Colonic mucosa (tissue), 4 donors: ENCODE results near the gene STRBP. TPM values are rescaled to one million over a fixed set of nuclear protein-coding genes. Genes with fewer than 3 reads are reported as not detected.

Experiments used
- DNase-seq: peaks from one replicate; pipeline ENCODE4 v3.0.0-alpha.2; 2020
- H3K27ac ChIP-seq: fragments of 200-600 bp; one replicate; pipeline ENCODE4 v1.8.0; 2021
- H3K27me3 ChIP-seq: fragments of 200-600 bp; one replicate; pipeline ENCODE4 v1.8.0; 2021
- H3K36me3 ChIP-seq: fragments of 200-600 bp; one replicate; pipeline ENCODE4 v1.8.0; 2021
- H3K4me1 ChIP-seq: fragments of 200-600 bp; one replicate; pipeline ENCODE4 v1.8.0; 2021; ENCODE audit warnings: mild to moderate bottlenecking
- H3K4me3 ChIP-seq: fragments of 200-600 bp; one replicate; pipeline ENCODE4 v1.8.0; 2021
- H3K9ac ChIP-seq, 2 donors: one replicate each; pipeline ENCODE4 v1.7.0; 2013; ENCODE audit warnings: control low read depth in 2 of 2, low read depth in 2 of 2, low read length in 2 of 2
- H3K9me3 ChIP-seq: fragments of 200-600 bp; one replicate; pipeline ENCODE4 v1.8.0; 2021
- CTCF ChIP-seq: fragments of 200-600 bp; IDR thresholded peaks from one replicate; pipeline ENCODE4 v1.8.0; 2022; ENCODE audit warnings: antibody characterized with exemption, mild to moderate bottlenecking
- intact Hi-C: fragments of 100-400 bp; cut with DNase I; formaldehyde crosslinking; loops from one replicate; pipeline ENCODE4 v1.14.1; 2022
- total RNA-seq, 2 donors: library from RNA; stranded (reverse); fragmentation: NEBNext Ultra II Directional in 1 of 2; extraction: Animal tissue kit (Norgen Biotek cat#: 25700) in 1 of 2; gene quantifications; one replicate each; pipeline ENCODE4 v1.2.1, GENCODE V29; 2021
- donor health status: healthy.
- donor health status: DM: no; HTN: no; CAD: no.
- donor health status: DM: no; HTN: no; CAD: no.

STRBP gene
- total RNA-seq, 2 donors from 2014 or later, result 37.5 to 53.5 TPM

DNA sequence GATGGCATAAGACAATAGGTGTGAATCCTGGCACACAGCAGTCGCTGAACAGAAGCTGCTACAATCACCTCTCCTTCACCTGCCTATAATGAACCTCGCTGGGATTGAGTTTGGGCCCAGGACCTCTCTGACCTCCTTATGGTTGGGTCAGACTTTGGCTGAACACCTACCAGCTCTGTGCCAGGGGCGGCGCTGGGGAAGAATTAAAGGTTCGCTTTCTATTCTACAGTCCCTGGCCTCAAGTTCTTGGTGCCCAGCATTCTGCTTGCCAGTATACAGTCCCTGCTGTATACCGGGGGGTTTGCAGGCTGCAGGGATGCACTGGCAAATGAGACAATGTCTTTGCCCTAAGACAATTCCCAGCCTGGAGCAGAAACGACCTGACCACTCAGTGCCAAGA is 895 bp upstream of the STRBP start:
- peak overlapping the region; percentile 61 to 71 for H3K9ac ChIP-seq
- no peak for DNase-seq
- no peaks in the 10 kb centered on the region for H3K9me3 ChIP-seq
- H3K4me3 ChIP-seq, result peak overlapping the region; percentile 72
- peak overlapping the region; percentile 66 for H3K27ac ChIP-seq
- H3K27me3 ChIP-seq, result no peaks in the 10 kb centered on the region
- peaks cover 9% of the 10 kb centered on the region for H3K4me1 ChIP-seq
- no peaks in the 10 kb centered on the region for H3K36me3 ChIP-seq
- no peak for TF ChIP-seq CTCF
- intact Hi-C loops, result no loop called here

DNA sequence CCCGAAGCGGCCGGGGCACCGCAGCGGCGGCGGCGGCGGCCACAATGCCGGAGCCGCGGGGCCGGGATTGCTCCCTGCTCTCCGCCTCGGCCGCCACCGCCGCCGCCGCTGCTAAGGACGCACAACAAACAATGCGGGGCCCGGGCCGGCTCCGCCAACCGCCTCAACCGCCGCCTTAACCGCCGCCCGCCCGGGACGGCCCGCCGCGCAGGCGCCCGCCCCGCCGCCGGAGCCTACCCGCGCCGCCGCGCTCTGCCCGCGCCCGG is 254 bp downstream of the STRBP start:
- no peak for DNase-seq
- Histone ChIP-seq H3K9ac (peak overlapping the region; percentile 73 to 88), H3K4me1 (peaks cover 9% of the 10 kb centered on the region), H3K4me3 (peak overlapping the region; percentile 66), H3K9me3 (no peaks in the 10 kb centered on the region), H3K27me3 (no peaks in the 10 kb centered on the region), H3K27ac (no peak overlapping the region), H3K36me3 (no peaks in the 10 kb centered on the region)
- intact Hi-C loops, result no loop called here
- no peak for TF ChIP-seq CTCF

DNA sequence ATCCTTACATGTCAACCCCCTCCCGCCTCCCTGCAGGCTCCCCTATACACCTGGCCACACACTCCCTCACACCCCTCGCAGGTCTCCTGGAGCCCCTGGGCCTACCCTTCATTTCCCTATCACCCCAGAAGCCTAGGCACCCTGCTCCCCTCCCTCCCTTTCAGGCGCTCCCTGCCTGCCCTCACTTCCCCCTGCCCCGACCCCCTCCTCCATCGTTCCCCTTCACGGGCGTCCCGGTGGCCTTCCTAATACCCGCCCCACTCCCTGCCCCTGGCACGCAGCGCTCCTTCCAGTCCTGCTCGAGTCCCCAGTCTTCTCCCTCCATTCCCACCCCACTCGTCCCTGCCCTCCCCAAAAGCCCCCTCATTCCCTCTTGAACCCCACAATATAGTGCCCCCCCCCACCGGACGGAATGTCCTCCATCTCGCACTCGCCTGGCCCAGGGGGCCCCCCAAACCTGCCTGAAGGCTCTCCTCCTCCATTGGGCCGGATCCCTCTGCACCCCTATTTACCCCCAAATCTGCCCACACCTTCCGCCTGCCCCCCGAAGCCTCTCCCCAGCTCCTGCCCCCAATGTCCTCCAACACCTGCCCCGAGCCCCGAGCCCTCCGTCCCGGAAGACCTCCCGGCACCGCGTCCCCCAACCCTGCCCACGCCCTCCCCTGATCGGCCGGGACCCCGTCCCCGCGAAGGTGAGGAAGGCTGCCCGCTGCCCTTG is 746 bp downstream of the STRBP start:
- no peak for TF ChIP-seq CTCF
- peaks cover 9% of the 10 kb centered on the region for H3K4me1 ChIP-seq
- DNase-seq, result peak; percentile 33
- peak overlapping the region; percentile 73 to 88 for H3K9ac ChIP-seq
- H3K9me3 ChIP-seq, result no peaks in the 10 kb centered on the region
- H3K4me3 ChIP-seq, result peak overlapping the region; percentile 66
- no peaks in the 10 kb centered on the region for H3K27me3 ChIP-seq
- intact Hi-C loops, result no loop called here
- no peaks in the 10 kb centered on the region for H3K36me3 ChIP-seq
- H3K27ac ChIP-seq, result no peak overlapping the region

GRCh38 chr9:123266655-123267399 is 1.6 kb downstream of the STRBP start:
- Histone ChIP-seq H3K9me3 (no peaks in the 10 kb centered on the region), H3K4me1 (peaks cover 9% of the 10 kb centered on the region), H3K27me3 (no peaks in the 10 kb centered on the region), H3K36me3 (no peaks in the 10 kb centered on the region), H3K4me3 (peak overlapping the region; percentile 66), H3K27ac (no peak overlapping the region), H3K9ac (peak overlapping the region; percentile 73 to 88)
- no peak for TF ChIP-seq CTCF
- no peak for DNase-seq
- intact Hi-C loops, result no loop called here

DNA sequence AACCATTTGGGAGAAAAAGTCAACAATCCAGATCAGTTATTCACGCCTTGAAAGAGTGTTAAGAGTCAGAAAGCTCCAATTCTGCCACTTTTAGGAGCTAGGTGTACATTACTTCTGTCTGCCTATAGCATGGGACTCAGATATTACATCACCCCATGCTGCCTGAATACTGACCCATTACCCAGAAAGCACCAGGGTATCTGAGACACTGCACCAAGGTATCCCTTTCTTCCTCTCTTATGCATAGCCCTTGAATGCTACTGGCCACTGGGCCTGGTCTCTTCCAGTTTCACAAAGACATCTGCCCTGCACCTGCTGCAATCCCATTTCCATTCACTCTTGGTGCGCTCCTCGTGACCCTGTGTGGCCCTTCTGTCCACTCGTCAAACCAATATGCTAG is 2.6 kb downstream of the STRBP start:
- Histone ChIP-seq H3K4me1 (peaks cover 9% of the 10 kb centered on the region), H3K9me3 (no peaks in the 10 kb centered on the region), H3K4me3 (no peak overlapping the region), H3K27ac (no peak overlapping the region), H3K9ac (no peak overlapping the region), H3K36me3 (no peaks in the 10 kb centered on the region), H3K27me3 (no peaks in the 10 kb centered on the region)
- peak; percentile 19 for DNase-seq
- intact Hi-C loops, result no loop called here
- TF ChIP-seq CTCF, result no peak
